Neuronal stem cell (in vitro differentiated cells): ENCODE results near the gene DPH2.

Experiments
- DNase-seq: peaks from one replicate; pipeline ENCODE4 v3.0.0-alpha.2; 2013; ENCODE audit warnings: low spot score
- H2AFZ ChIP-seq: one replicate; pipeline ENCODE4 v1.6.1; 2013; ENCODE audit warnings: mild to moderate bottlenecking, low read length, inconsistent platforms
- H2AK5ac ChIP-seq: 2 replicates; pipeline ENCODE4 v1.6.1; 2013; ENCODE audit warnings: low read depth, mild to moderate bottlenecking, inconsistent platforms, low read length, moderate library complexity, mixed read lengths
- H2BK120ac ChIP-seq: 2 replicates; pipeline ENCODE4 v1.6.1; 2013; ENCODE audit warnings: low read depth, mild to moderate bottlenecking, inconsistent platforms, low read length, moderate library complexity, mixed read lengths
- H2BK12ac ChIP-seq: one replicate; pipeline ENCODE4 v1.6.1; 2013; ENCODE audit warnings: low read length, inconsistent platforms
- H2BK15ac ChIP-seq: 2 replicates; pipeline ENCODE4 v1.6.1; 2013; ENCODE audit warnings: mild to moderate bottlenecking, low read length, inconsistent platforms, mixed read lengths
- H2BK5ac ChIP-seq: one replicate; pipeline ENCODE4 v1.6.1; 2013; ENCODE audit warnings: inconsistent platforms, mild to moderate bottlenecking, low read length, moderate library complexity
- H3K14ac ChIP-seq: one replicate; pipeline ENCODE4 v1.6.1; 2013; ENCODE audit warnings: low read length, inconsistent platforms
- H3K18ac ChIP-seq: 2 replicates; pipeline ENCODE4 v1.6.1; 2013; ENCODE audit warnings: low read length, inconsistent platforms
- H3K23ac ChIP-seq: 2 replicates; pipeline ENCODE4 v1.6.1; 2013; ENCODE audit warnings: low read depth, mild to moderate bottlenecking, mixed read lengths, low read length, inconsistent platforms; ENCODE audit not compliant: poor library complexity
- H3K27ac ChIP-seq: replicated peaks from 3 replicates; pipeline ENCODE4 v1.5.1; 2013; ENCODE audit warnings: low read length, inconsistent platforms
- H3K27me3 ChIP-seq, 3 experiments: 2 replicates each; pipeline ENCODE4 v1.6.1; 2013; ENCODE audit warnings: low read length in 3 of 3, mild to moderate bottlenecking in 2 of 3, inconsistent platforms in 1 of 3, low read depth in 1 of 3, mixed read lengths in 1 of 3, moderate library complexity in 1 of 3; ENCODE audit not compliant: control insufficient read depth in 3 of 3, insufficient read depth in 3 of 3
- H3K36me3 ChIP-seq, 2 donors: replicated peaks in 1 of 2; 2 replicates each; pipeline ENCODE4 v1.6.1; 2013; ENCODE audit warnings: low read length in 2 of 2; ENCODE audit not compliant: control insufficient read depth in 2 of 2, insufficient read depth in 2 of 2
- H3K4ac ChIP-seq: 2 replicates; pipeline ENCODE4 v1.6.1; 2013; ENCODE audit warnings: inconsistent platforms, mild to moderate bottlenecking, low read length, moderate library complexity
- H3K4me1 ChIP-seq, 2 donors: 1 replicate in 1 of 2; 2 replicates in 1 of 2; pipeline ENCODE4 v1.6.1; 2013; ENCODE audit warnings: low read length in 2 of 2, low read depth in 1 of 2; ENCODE audit not compliant: control insufficient read depth in 2 of 2, insufficient read depth in 1 of 2
- H3K4me2 ChIP-seq: one replicate; pipeline ENCODE4 v1.6.1; 2013; ENCODE audit warnings: mild to moderate bottlenecking, low read length, inconsistent platforms; ENCODE audit not compliant: insufficient read depth, poor library complexity, severe bottlenecking
- H3K4me3 ChIP-seq, 2 donors: 2 replicates each; pipeline ENCODE4 v1.5.1; 2013; ENCODE audit warnings: low read length in 2 of 2, mild to moderate bottlenecking in 2 of 2, inconsistent platforms in 1 of 2, moderate library complexity in 1 of 2
- H3K79me1 ChIP-seq: one replicate; pipeline ENCODE4 v1.6.1; 2013; ENCODE audit warnings: low read depth, mild to moderate bottlenecking, inconsistent platforms, low read length, moderate library complexity
- H3K9ac ChIP-seq: one replicate; pipeline ENCODE4 v1.6.1; 2013; ENCODE audit warnings: mild to moderate bottlenecking, low read depth, low read length, inconsistent platforms; ENCODE audit not compliant: poor library complexity
- H3K9me3 ChIP-seq, 2 donors: replicated peaks in 1 of 2; 2 replicates each; pipeline versions ENCODE3 to v1.6.1; 2013; ENCODE audit warnings: low read length in 2 of 2, mild to moderate bottlenecking in 2 of 2, inconsistent platforms in 1 of 2, low read depth in 1 of 2, mixed read lengths in 1 of 2, moderate library complexity in 1 of 2; ENCODE audit not compliant: control insufficient read depth in 2 of 2, insufficient read depth in 1 of 2
- H4K8ac ChIP-seq: one replicate; pipeline ENCODE4 v1.6.1; 2013; ENCODE audit warnings: low read depth, mild to moderate bottlenecking, inconsistent platforms, low read length, moderate library complexity
- H4K91ac ChIP-seq: one replicate; pipeline ENCODE4 v1.6.1; 2013; ENCODE audit warnings: low read length, low read depth, mild to moderate bottlenecking, inconsistent platforms; ENCODE audit not compliant: poor library complexity
- WGBS, 2 donors: extraction: QIAGEN DNeasy Blood & Tissue Kit; methylation state at CpG; one replicate each; pipeline ENCODE4 v1.1.7; 2013; ENCODE audit warnings: missing lambda C conversion rate in 2 of 2, mixed read lengths in 1 of 2; ENCODE audit not compliant: insufficient read length in 2 of 2, insufficient replicate concordance in 1 of 2; ENCODE audit errors: extremely low coverage in 2 of 2; 5-methylcytosine and 5-hydroxymethylcytosine counted together

Gene DPH2

GRCh38 chr1:43970911-43971310 is 1.1 kb downstream of the DPH2 start:
- H3K9ac ChIP-seq = no peak overlapping the region
- no peak overlapping the region for H3K27ac ChIP-seq
- H4K8ac ChIP-seq = no peak overlapping the region
- no peak overlapping the region for H2BK5ac ChIP-seq
- peaks cover 10 to 12% of the 10 kb centered on the region in 2 donors for H3K4me1 ChIP-seq
- no peak overlapping the region for H3K4me2 ChIP-seq
- peaks cover 8% of the 10 kb centered on the region for H3K79me1 ChIP-seq
- H3K36me3 ChIP-seq = peaks cover 4 to 33% of the 10 kb centered on the region in 2 donors
- H2BK15ac ChIP-seq = no peak overlapping the region
- no peak overlapping the region for H3K23ac ChIP-seq
- no peak overlapping the region for H2BK120ac ChIP-seq
- no peak overlapping the region for H3K4ac ChIP-seq
- no peak overlapping the region for H2AFZ ChIP-seq
- no peak overlapping the region for H2BK12ac ChIP-seq
- no peak overlapping the region for H2AK5ac ChIP-seq
- peak overlapping the region in 1 of 2 donors; percentile 92 for H3K4me3 ChIP-seq
- no peak overlapping the region for H4K91ac ChIP-seq
- no CpG with 5 or more reads among the region's 9 CpGs for WGBS, 2 donors
- DNase-seq = no peak
- no peak overlapping the region for H3K18ac ChIP-seq
- H3K9me3 ChIP-seq = no peaks in the 10 kb centered on the region
- no peak overlapping the region for H3K14ac ChIP-seq
- no peaks in the 10 kb centered on the region for H3K27me3 ChIP-seq

GRCh38 chr1:43971336-43971980 is 1.6 kb downstream of the DPH2 start:
- Histone ChIP-seq H3K79me1 (peaks cover 8% of the 10 kb centered on the region), H3K23ac (no peak overlapping the region), H2BK120ac (no peak overlapping the region), H3K18ac (no peak overlapping the region), H3K4ac (no peak overlapping the region), H3K14ac (no peak overlapping the region), H3K9me3 (no peaks in the 10 kb centered on the region), H3K27ac (no peak overlapping the region), H2AFZ (no peak overlapping the region), H2BK5ac (no peak overlapping the region), H4K91ac (no peak overlapping the region), H3K9ac (no peak overlapping the region), H2BK12ac (no peak overlapping the region), H2BK15ac (no peak overlapping the region), H3K4me1 (peaks cover 10 to 17% of the 10 kb centered on the region in 2 donors), H3K27me3 (no peaks in the 10 kb centered on the region), H3K4me3 (peak overlapping the region in 1 of 2 donors; percentile 92), H4K8ac (no peak overlapping the region), H2AK5ac (no peak overlapping the region), H3K36me3 (peaks cover 7 to 38% of the 10 kb centered on the region in 2 donors), H3K4me2 (no peak overlapping the region)
- WGBS, 2 donors = no CpG with 5 or more reads among the region's 17 CpGs
- DNase-seq = no peak

- Histone ChIP-seq H3K18ac (no peak overlapping the region), H4K8ac (no peak overlapping the region), H3K14ac (no peak overlapping the region), H4K91ac (no peak overlapping the region), H3K4me1 (peaks cover 14 to 25% of the 10 kb centered on the region in 2 donors), H3K4me3 (peak overlapping the region; percentile 90 to 98), H3K9ac (no peak overlapping the region), H3K27ac (no peak overlapping the region), H2AK5ac (no peak overlapping the region), H3K27me3 (no peaks in the 10 kb centered on the region), H3K9me3 (no peaks in the 10 kb centered on the region), H3K4me2 (peak overlapping the region; percentile 82), H2BK5ac (peak overlapping the region; percentile 79), H2BK15ac (peak overlapping the region; percentile 87), H3K23ac (peak overlapping the region; percentile 98), H2AFZ (peak overlapping the region; percentile 97), H3K36me3 (peaks cover 21 to 48% of the 10 kb centered on the region in 2 donors), H3K4ac (no peak overlapping the region), H2BK120ac (no peak overlapping the region), H3K79me1 (peaks cover 20% of the 10 kb centered on the region), H2BK12ac (no peak overlapping the region)
- no CpG with 5 or more reads among the region's 9 CpGs for WGBS, 2 donors
- DNase-seq = no peak
Observed at GRCh38 chr1:43973981-43974442, 4.2 kb downstream of the DPH2 start.

GRCh38 chr1:43974443-43975248 is 4.8 kb downstream of the DPH2 start, which contains the start of gene ATP6V0B:
Gene ATP6V0B (plus strand): TSS chr1:43974960. CDS start chr1:43975041, 81 bp downstream.
- peak within 1 kb of the TSS; percentile 67 for H4K8ac ChIP-seq
- peak within 1 kb of the TSS; percentile 82 for H3K4me2 ChIP-seq
- H3K4me3 ChIP-seq = peak within 1 kb of the TSS; percentile 90 to 98
- H3K4me1 ChIP-seq = peaks cover 14 to 25% of the 10 kb centered on the region in 2 donors
- H2BK5ac ChIP-seq = peak within 1 kb of the TSS; percentile 79
- no peak within 1 kb of the TSS for H2AK5ac ChIP-seq
- peaks cover 21 to 48% of the 10 kb centered on the region in 2 donors for H3K36me3 ChIP-seq
- peaks cover 20% of the 10 kb centered on the region for H3K79me1 ChIP-seq
- peak within 1 kb of the TSS; percentile 69 for H2BK12ac ChIP-seq
- H3K9ac ChIP-seq = peak within 1 kb of the TSS; percentile 97
- H2BK15ac ChIP-seq = peak within 1 kb of the TSS; percentile 87
- peak within 1 kb of the TSS; percentile 6 for H3K27ac ChIP-seq
- H4K91ac ChIP-seq = no peak within 1 kb of the TSS
- H3K23ac ChIP-seq = peak within 1 kb of the TSS; percentile 98
- H3K9me3 ChIP-seq = no peaks in the 10 kb centered on the region
- no CpG with 5 or more reads among the region's 93 CpGs for WGBS, 2 donors
- peak within 1 kb of the TSS; percentile 98 for H3K18ac ChIP-seq
- H3K27me3 ChIP-seq = no peaks in the 10 kb centered on the region
- H3K14ac ChIP-seq = peak within 1 kb of the TSS; percentile 91
- peak within 1 kb of the TSS; percentile 97 for H2AFZ ChIP-seq
- peak within 1 kb of the TSS; percentile 73 for H2BK120ac ChIP-seq
- peak; percentile 89 for DNase-seq
- no peak within 1 kb of the TSS for H3K4ac ChIP-seq
